ENCODE results near the gene BSDC1.
A peak's percentile ranks its signal among the peaks of the same experiment; 100 is the strongest.
"Not testable (repeated sequence)": the region's sequence is repeated elsewhere in the genome, so short reads cannot be mapped to it uniquely, and the experiment has no call there.

BSDC1 gene, protein sequence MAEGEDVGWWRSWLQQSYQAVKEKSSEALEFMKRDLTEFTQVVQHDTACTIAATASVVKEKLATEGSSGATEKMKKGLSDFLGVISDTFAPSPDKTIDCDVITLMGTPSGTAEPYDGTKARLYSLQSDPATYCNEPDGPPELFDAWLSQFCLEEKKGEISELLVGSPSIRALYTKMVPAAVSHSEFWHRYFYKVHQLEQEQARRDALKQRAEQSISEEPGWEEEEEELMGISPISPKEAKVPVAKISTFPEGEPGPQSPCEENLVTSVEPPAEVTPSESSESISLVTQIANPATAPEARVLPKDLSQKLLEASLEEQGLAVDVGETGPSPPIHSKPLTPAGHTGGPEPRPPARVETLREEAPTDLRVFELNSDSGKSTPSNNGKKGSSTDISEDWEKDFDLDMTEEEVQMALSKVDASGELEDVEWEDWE

DNA sequence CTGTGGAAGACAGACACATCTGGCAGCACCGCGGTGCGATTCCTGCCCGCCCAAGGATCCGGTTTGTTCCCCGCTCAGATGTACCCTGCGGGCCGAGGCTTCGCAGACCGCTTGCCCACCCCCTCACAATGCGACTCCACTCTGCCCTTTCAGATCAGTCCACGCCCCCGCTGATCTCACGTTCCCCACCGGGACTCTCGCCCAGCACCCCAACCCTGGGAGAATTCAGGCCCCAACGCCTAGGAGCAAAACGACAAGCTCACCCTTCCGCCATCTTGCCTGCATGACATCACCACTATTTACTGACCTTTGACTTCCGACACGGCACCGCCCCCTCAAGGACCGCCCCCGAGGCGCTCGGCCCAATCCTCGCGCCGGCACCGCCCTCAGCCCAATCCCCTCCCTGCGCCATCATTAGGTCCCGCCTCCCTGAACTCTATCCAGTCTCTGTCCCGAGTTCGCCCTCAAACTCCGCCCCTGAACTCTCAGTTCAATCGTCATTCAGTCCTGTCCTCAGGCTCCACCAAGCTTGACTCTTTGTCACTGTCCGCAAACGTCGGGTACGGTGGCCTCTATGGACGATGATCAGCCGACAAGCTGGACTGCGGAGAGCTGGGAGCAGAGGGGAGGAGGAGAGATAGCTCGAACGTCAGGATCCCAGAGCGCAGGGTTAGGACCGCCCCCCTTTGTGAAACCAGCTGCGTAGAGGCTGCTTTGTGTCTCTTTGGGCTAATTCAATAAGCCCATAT lies at the start of gene BSDC1:
BSDC1 (minus strand) TSS at position 301 of the 749 bp plus-strand sequence; CDS start at position 274, 27 bp downstream.
- H3K4me3 ChIP-seq (ENCODE audit: insufficient read depth, low read length, poor library complexity, severe bottlenecking) = peak within 1 kb of the TSS; percentile 69

DNA sequence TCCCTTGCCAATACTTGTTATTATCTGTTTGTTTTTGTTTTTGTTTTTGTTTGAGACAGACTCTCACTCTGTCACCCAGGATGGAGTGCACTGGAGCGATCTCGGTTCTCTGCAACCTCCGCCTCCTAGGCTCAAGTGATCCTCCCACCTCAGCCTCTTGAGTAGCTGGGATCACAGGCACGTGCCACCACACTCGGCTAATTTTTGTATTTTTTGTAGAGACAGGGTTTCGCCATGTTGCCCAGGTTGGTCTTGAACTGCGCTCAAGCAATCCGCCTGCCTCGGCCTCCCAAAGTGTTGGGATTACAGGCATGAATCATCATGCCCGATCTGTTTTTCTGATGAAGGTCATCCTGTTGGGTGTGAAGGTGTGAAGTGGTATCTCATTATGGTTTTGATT lies 47.2 kb upstream of the BSDC1 start:
- not testable (repeated sequence) for H4K20me1 ChIP-seq (ENCODE audit: low read depth, low read length); H3K9me3 ChIP-seq (ENCODE audit: insufficient read depth, low read length); H3K9ac ChIP-seq (ENCODE audit: low read length); H3K4me3 ChIP-seq (ENCODE audit: insufficient read depth, low read length, poor library complexity, severe bottlenecking); H2AFZ ChIP-seq (ENCODE audit: low read depth, low read length, severe bottlenecking); H3K4me2 ChIP-seq (ENCODE audit: low read depth, low read length, poor library complexity, severe bottlenecking); H3K27me3 ChIP-seq (ENCODE audit: low read length); H3F3A ChIP-seq (ENCODE audit: insufficient read depth); H3K27ac ChIP-seq (ENCODE audit: low read depth, low read length); H3K36me3 ChIP-seq (ENCODE audit: low read length); H3K9me2 ChIP-seq (replicated peaks; ENCODE audit: insufficient read depth, low read length); H3K79me2 ChIP-seq (ENCODE audit: insufficient read depth, low read length)

More for the DNA sequence above, at the start of gene BSDC1:
- no peak for TF ChIP-seq EZH2phosphoT487 (conservative IDR thresholded peaks at IDR 0.05; ENCODE audit: low read length)
- TF ChIP-seq, protein P1, sequence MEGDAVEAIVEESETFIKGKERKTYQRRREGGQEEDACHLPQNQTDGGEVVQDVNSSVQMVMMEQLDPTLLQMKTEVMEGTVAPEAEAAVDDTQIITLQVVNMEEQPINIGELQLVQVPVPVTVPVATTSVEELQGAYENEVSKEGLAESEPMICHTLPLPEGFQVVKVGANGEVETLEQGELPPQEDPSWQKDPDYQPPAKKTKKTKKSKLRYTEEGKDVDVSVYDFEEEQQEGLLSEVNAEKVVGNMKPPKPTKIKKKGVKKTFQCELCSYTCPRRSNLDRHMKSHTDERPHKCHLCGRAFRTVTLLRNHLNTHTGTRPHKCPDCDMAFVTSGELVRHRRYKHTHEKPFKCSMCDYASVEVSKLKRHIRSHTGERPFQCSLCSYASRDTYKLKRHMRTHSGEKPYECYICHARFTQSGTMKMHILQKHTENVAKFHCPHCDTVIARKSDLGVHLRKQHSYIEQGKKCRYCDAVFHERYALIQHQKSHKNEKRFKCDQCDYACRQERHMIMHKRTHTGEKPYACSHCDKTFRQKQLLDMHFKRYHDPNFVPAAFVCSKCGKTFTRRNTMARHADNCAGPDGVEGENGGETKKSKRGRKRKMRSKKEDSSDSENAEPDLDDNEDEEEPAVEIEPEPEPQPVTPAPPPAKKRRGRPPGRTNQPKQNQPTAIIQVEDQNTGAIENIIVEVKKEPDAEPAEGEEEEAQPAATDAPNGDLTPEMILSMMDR (IDR thresholded peaks at IDR 0.05; ENCODE audit: insufficient read depth, low read length, poor library complexity, severe bottlenecking) = no peak
- Histone ChIP-seq H3K9me2 (replicated peaks; ENCODE audit: insufficient read depth, low read length) (no peaks in the 10 kb centered on the region), H3K4me2 (ENCODE audit: low read depth, low read length, poor library complexity, severe bottlenecking) (peak within 1 kb of the TSS; percentile 87), H4K20me1 (ENCODE audit: low read depth, low read length) (no peaks in the 10 kb centered on the region), H3F3A (ENCODE audit: insufficient read depth) (no peaks in the 10 kb centered on the region), H3K79me2 (ENCODE audit: insufficient read depth, low read length) (no peaks in the 10 kb centered on the region), H3K9ac (ENCODE audit: low read length) (peak within 1 kb of the TSS; percentile 65), H3K27me3 (ENCODE audit: low read length) (no peaks in the 10 kb centered on the region), H3K36me3 (ENCODE audit: low read length) (no peaks in the 10 kb centered on the region), H3K27ac (ENCODE audit: low read depth, low read length) (no peak within 1 kb of the TSS), H3K9me3 (ENCODE audit: insufficient read depth, low read length) (no peaks in the 10 kb centered on the region), H2AFZ (ENCODE audit: low read depth, low read length, severe bottlenecking) (peak within 1 kb of the TSS; percentile 96)

DNA sequence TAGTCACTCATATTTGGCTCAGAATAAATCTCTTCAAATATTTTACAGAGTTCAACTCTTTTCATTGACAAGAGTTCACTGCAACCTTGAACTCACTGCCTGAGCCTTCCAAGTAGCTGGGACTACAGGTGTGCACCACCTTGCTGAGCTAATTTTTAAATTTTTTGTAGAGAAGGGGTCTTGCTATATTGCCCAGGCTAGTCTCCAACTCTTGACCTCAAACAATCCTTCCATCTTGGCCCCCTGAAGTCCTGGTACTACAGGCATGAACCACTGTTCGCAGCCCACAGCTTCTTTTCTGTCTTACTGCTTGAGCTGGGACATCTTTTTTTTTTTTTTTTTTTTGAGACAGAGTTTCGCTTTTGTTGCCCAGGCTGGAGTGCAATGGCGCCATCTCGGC lies 44.5 kb upstream of the BSDC1 start:
- H4K20me1 ChIP-seq (ENCODE audit: low read depth, low read length); H3K9ac ChIP-seq (ENCODE audit: low read length); H3K9me2 ChIP-seq (replicated peaks; ENCODE audit: insufficient read depth, low read length); H3K9me3 ChIP-seq (ENCODE audit: insufficient read depth, low read length); H2AFZ ChIP-seq (ENCODE audit: low read depth, low read length, severe bottlenecking); H3K27ac ChIP-seq (ENCODE audit: low read depth, low read length); H3K4me2 ChIP-seq (ENCODE audit: low read depth, low read length, poor library complexity, severe bottlenecking); H3K4me3 ChIP-seq (ENCODE audit: insufficient read depth, low read length, poor library complexity, severe bottlenecking); H3K27me3 ChIP-seq (ENCODE audit: low read length); H3K36me3 ChIP-seq (ENCODE audit: low read length); H3K79me2 ChIP-seq (ENCODE audit: insufficient read depth, low read length); H3F3A ChIP-seq (ENCODE audit: insufficient read depth): not testable (repeated sequence)

DNA sequence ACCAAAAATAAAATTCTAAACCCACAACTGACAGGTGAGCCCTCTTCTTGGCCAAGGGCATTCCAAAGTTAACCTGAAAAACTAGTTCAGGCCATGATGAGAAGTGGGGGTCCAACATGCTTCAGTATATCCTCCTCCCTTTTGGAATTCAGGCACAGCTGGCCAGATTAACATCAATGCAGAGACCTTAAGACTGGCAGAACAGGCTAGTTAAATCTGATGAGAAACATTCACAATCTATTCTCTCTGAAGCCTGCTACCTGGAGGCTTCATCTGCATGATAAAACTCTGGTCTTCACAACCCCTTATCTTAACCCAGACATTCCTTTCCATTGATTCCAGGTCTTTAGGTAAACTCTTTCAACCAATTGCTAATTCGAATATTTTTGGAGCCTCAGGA lies 43.9 kb upstream of the BSDC1 start:
- H3K27ac ChIP-seq (ENCODE audit: low read depth, low read length) = no peak overlapping the region

More for the DNA sequence above, 43.9 kb upstream of the BSDC1 start:
- Histone ChIP-seq H3K9me2 (replicated peaks; ENCODE audit: insufficient read depth, low read length) (no peaks in the 10 kb centered on the region), H4K20me1 (ENCODE audit: low read depth, low read length) (no peaks in the 10 kb centered on the region), H3K4me3 (ENCODE audit: insufficient read depth, low read length, poor library complexity, severe bottlenecking) (no peak overlapping the region), H3K36me3 (ENCODE audit: low read length) (no peaks in the 10 kb centered on the region), H3K79me2 (ENCODE audit: insufficient read depth, low read length) (no peaks in the 10 kb centered on the region), H2AFZ (ENCODE audit: low read depth, low read length, severe bottlenecking) (no peak overlapping the region), H3K4me2 (ENCODE audit: low read depth, low read length, poor library complexity, severe bottlenecking) (no peak overlapping the region), H3K9ac (ENCODE audit: low read length) (no peak overlapping the region), H3K27me3 (ENCODE audit: low read length) (no peaks in the 10 kb centered on the region), H3K9me3 (ENCODE audit: insufficient read depth, low read length) (no peaks in the 10 kb centered on the region), H3F3A (ENCODE audit: insufficient read depth) (no peaks in the 10 kb centered on the region)
- TF ChIP-seq, protein P1 (IDR thresholded peaks at IDR 0.05; ENCODE audit: insufficient read depth, low read length, poor library complexity, severe bottlenecking) = no peak
- TF ChIP-seq EZH2phosphoT487 (conservative IDR thresholded peaks at IDR 0.05; ENCODE audit: low read length) = no peak

Data from SU-DHL-6 (cell line).